ENCODE data around the gene SCAMP5. TPM values are rescaled to one million over a fixed set of nuclear protein-coding genes. Genes with fewer than 3 reads are reported as not detected.
A peak's percentile ranks its signal among the peaks of the same experiment; 100 is the strongest.

Gene SCAMP5
- total RNA-seq, 1 donor: 1.1 TPM

GRCh38 chr15:74960995-74961588 is 34.3 kb upstream of the SCAMP5 start:
- no peak for TF ChIP-seq CTCF (IDR thresholded peaks at IDR 0.05; ENCODE audit: insufficient read depth, low read length)
- H3K4me3 ChIP-seq (ENCODE audit: low read depth, low read length): no peak overlapping the region
- peak; percentile 9 for DNase-seq (ENCODE audit: low read depth)

- no peak for DNase-seq (ENCODE audit: low read depth)
- TF ChIP-seq CTCF (IDR thresholded peaks at IDR 0.05; ENCODE audit: insufficient read depth, low read length): no peak
- no peak overlapping the region for H3K4me3 ChIP-seq (ENCODE audit: low read depth, low read length)
Measured at GRCh38 chr15:74961616-74962015, 33.7 kb upstream of the SCAMP5 start.

GRCh38 chr15:74962219-74962618 is 33.1 kb upstream of the SCAMP5 start:
- H3K4me3 ChIP-seq (ENCODE audit: low read depth, low read length): no peak overlapping the region
- TF ChIP-seq CTCF (IDR thresholded peaks at IDR 0.05; ENCODE audit: insufficient read depth, low read length): no peak

GRCh38 chr15:74962671-74963070 is 32.7 kb upstream of the SCAMP5 start:
- no peak for DNase-seq (ENCODE audit: low read depth)
- no peak overlapping the region for H3K4me3 ChIP-seq (ENCODE audit: low read depth, low read length)
- no peak for TF ChIP-seq CTCF (IDR thresholded peaks at IDR 0.05; ENCODE audit: insufficient read depth, low read length)

More at GRCh38 chr15:74962219-74962618, 33.1 kb upstream of the SCAMP5 start:
- no peak for DNase-seq (ENCODE audit: low read depth)

- no peak for DNase-seq (ENCODE audit: low read depth)
- no peak for TF ChIP-seq CTCF (IDR thresholded peaks at IDR 0.05; ENCODE audit: insufficient read depth, low read length)
- no peak overlapping the region for H3K4me3 ChIP-seq (ENCODE audit: low read depth, low read length)
Measured at GRCh38 chr15:74963213-74963612, 32.1 kb upstream of the SCAMP5 start.

GRCh38 chr15:74964794-74965193 is 30.6 kb upstream of the SCAMP5 start:
- no peak for DNase-seq (ENCODE audit: low read depth)
- no peak for TF ChIP-seq CTCF (IDR thresholded peaks at IDR 0.05; ENCODE audit: insufficient read depth, low read length)
- no peak overlapping the region for H3K4me3 ChIP-seq (ENCODE audit: low read depth, low read length)

- DNase-seq (ENCODE audit: low read depth): no peak
- H3K4me3 ChIP-seq (ENCODE audit: low read depth, low read length): no peak overlapping the region
- no peak for TF ChIP-seq CTCF (IDR thresholded peaks at IDR 0.05; ENCODE audit: insufficient read depth, low read length)
Measured at GRCh38 chr15:74967670-74968069, 27.7 kb upstream of the SCAMP5 start.
